ENCODE results near the gene KIF5A.
"Not testable (repeated sequence)": the region's sequence is repeated elsewhere in the genome, so short reads cannot be mapped to it uniquely, and the experiment has no call there.

- not testable (repeated sequence) for TF ChIP-seq RAD51 (IDR thresholded peaks at IDR 0.05; ENCODE audit: borderline replicate concordance); JDP2 (CRISPR knock-in tag; IDR thresholded peaks at IDR 0.05; ENCODE audit: borderline replicate concordance); ZNF414 (CRISPR knock-in tag; IDR thresholded peaks at IDR 0.05); ZIK1 (CRISPR knock-in tag; IDR thresholded peaks at IDR 0.05; ENCODE audit: borderline replicate concordance, low read depth); JUNB (CRISPR knock-in tag; IDR thresholded peaks at IDR 0.05; ENCODE audit: borderline replicate concordance); GATAD2A (CRISPR knock-in tag; IDR thresholded peaks at IDR 0.05)
Observed at GRCh38 chr12:57618431-57618830, 68.6 kb downstream of the KIF5A start.
